ENCODE results near the gene BCORL1.
A peak's percentile ranks its signal among the peaks of the same experiment; 100 is the strongest.

Gene BCORL1

GRCh38 chrX:129983575-129984110 is 1.2 kb downstream of the BCORL1 start:
- no peaks in the 10 kb centered on the region for H3K79me2 ChIP-seq (ENCODE audit: low read length)
- H3K4me3 ChIP-seq (ENCODE audit: low read length) = no peak overlapping the region
- H3K4me1 ChIP-seq (ENCODE audit: low read length) = no peaks in the 10 kb centered on the region
- no peaks in the 10 kb centered on the region for H3K9me3 ChIP-seq (replicated peaks; ENCODE audit: insufficient read depth, low read length)
- H3K27me3 ChIP-seq (replicated peaks; ENCODE audit: insufficient read depth, low read length) = no peaks in the 10 kb centered on the region
- H3K36me3 ChIP-seq (replicated peaks; ENCODE audit: insufficient read depth, low read length) = no peaks in the 10 kb centered on the region
- H3K27ac ChIP-seq (ENCODE audit: low read length) = no peak overlapping the region
- H4K20me1 ChIP-seq (ENCODE audit: insufficient read depth, low read length) = no peaks in the 10 kb centered on the region
- no peak overlapping the region for H3K4me2 ChIP-seq (ENCODE audit: low read depth, low read length)
- TF ChIP-seq EZH2phosphoT487 (IDR thresholded peaks at IDR 0.05; ENCODE audit: low read length) = no peak
- TF ChIP-seq EZH2 (optimal IDR thresholded peaks at IDR 0.05; ENCODE audit: low read depth, low read length) = no peak
- TF ChIP-seq, protein P1, sequence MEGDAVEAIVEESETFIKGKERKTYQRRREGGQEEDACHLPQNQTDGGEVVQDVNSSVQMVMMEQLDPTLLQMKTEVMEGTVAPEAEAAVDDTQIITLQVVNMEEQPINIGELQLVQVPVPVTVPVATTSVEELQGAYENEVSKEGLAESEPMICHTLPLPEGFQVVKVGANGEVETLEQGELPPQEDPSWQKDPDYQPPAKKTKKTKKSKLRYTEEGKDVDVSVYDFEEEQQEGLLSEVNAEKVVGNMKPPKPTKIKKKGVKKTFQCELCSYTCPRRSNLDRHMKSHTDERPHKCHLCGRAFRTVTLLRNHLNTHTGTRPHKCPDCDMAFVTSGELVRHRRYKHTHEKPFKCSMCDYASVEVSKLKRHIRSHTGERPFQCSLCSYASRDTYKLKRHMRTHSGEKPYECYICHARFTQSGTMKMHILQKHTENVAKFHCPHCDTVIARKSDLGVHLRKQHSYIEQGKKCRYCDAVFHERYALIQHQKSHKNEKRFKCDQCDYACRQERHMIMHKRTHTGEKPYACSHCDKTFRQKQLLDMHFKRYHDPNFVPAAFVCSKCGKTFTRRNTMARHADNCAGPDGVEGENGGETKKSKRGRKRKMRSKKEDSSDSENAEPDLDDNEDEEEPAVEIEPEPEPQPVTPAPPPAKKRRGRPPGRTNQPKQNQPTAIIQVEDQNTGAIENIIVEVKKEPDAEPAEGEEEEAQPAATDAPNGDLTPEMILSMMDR (IDR thresholded peaks at IDR 0.05; ENCODE audit: low read length) = no peak
- H3K9me2 ChIP-seq (replicated peaks; ENCODE audit: insufficient read depth, low read length) = no peaks in the 10 kb centered on the region
- no peak for DNase-seq
- no peaks in the 10 kb centered on the region for H3F3A ChIP-seq (ENCODE audit: insufficient read depth, low read length)
- no peak overlapping the region for H3K9ac ChIP-seq (ENCODE audit: low read length)
- H2AFZ ChIP-seq (ENCODE audit: low read length) = 0 out of 2 replicates have a peak overlapping the region, but pooled peaks have one; percentile 38

DNA sequence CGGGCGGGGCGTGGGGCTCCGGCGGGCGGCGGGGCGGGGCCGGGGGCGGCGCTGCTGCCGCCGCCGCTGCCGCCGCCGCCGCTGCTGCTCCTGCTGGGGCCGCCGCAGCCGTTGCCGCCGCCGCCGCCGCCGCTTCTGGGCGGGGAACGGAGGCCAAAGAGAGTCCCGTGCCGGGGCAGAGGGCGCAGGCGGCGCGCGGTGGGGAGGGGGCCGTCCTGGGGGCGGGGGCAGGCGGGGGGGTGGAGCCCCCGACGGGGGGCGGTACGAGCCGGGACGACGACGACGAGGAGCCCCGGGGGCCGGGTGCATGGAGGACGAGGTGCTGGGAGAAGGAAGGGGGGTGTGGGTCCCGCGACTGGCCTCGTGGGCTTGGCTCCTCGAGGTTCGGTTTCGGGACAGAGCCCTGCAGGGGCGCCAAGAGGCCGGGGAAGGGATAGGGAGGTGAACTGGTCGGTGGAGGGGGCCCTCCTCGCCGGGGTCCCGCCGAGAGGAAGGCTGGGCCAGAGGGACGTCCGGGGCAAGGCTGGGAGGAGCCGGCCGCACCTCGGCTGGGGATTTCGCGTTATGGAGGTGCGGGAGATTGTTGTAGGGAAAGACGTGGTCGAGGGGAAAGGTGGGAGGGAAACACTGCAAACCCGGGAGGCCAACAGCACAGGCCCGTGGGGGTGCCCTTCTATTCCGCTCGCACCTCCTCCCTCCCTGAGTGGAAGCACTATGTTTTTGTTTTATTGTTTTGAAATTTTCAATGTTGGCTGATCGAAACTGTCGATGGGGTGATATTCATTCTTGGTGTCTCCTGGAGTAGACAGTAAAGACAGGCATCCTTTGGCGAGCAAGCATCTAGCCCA is 1.9 kb downstream of the BCORL1 start:
- no peak overlapping the region for H2AFZ ChIP-seq (ENCODE audit: low read length)
- no peaks in the 10 kb centered on the region for H3F3A ChIP-seq (ENCODE audit: insufficient read depth, low read length)
- no peak for DNase-seq
- no peak overlapping the region for H3K27ac ChIP-seq (ENCODE audit: low read length)
- H3K9me3 ChIP-seq (replicated peaks; ENCODE audit: insufficient read depth, low read length) = no peaks in the 10 kb centered on the region
- no peaks in the 10 kb centered on the region for H3K27me3 ChIP-seq (replicated peaks; ENCODE audit: insufficient read depth, low read length)
- H3K9me2 ChIP-seq (replicated peaks; ENCODE audit: insufficient read depth, low read length) = no peaks in the 10 kb centered on the region
- no peak overlapping the region; the same call in 1 of the 2 replicates for H3K4me3 ChIP-seq (ENCODE audit: low read length)
- TF ChIP-seq EZH2phosphoT487 (IDR thresholded peaks at IDR 0.05; ENCODE audit: low read length) (no peak), EZH2 (optimal IDR thresholded peaks at IDR 0.05; ENCODE audit: low read depth, low read length) (no peak)
- TF ChIP-seq, protein P1 (IDR thresholded peaks at IDR 0.05; ENCODE audit: low read length) = no peak
- H4K20me1 ChIP-seq (ENCODE audit: insufficient read depth, low read length) = no peaks in the 10 kb centered on the region
- peak overlapping the region; percentile 32; the same call in 1 of the 2 replicates for H3K4me2 ChIP-seq (ENCODE audit: low read depth, low read length)
- no peak overlapping the region for H3K9ac ChIP-seq (ENCODE audit: low read length)
- no peaks in the 10 kb centered on the region for H3K4me1 ChIP-seq (ENCODE audit: low read length)
- no peaks in the 10 kb centered on the region for H3K36me3 ChIP-seq (replicated peaks; ENCODE audit: insufficient read depth, low read length)
- no peaks in the 10 kb centered on the region for H3K79me2 ChIP-seq (ENCODE audit: low read length)

- Histone ChIP-seq H3K4me2 (ENCODE audit: low read depth, low read length) (no peak overlapping the region), H3K4me1 (ENCODE audit: low read length) (no peaks in the 10 kb centered on the region), H2AFZ (ENCODE audit: low read length) (no peak overlapping the region), H3K36me3 (replicated peaks; ENCODE audit: insufficient read depth, low read length) (no peaks in the 10 kb centered on the region), H4K20me1 (ENCODE audit: insufficient read depth, low read length) (no peaks in the 10 kb centered on the region), H3K27ac (ENCODE audit: low read length) (no peak overlapping the region), H3K79me2 (ENCODE audit: low read length) (no peaks in the 10 kb centered on the region), H3K4me3 (ENCODE audit: low read length) (no peak overlapping the region), H3K9me2 (replicated peaks; ENCODE audit: insufficient read depth, low read length) (no peaks in the 10 kb centered on the region), H3F3A (ENCODE audit: insufficient read depth, low read length) (no peaks in the 10 kb centered on the region), H3K27me3 (replicated peaks; ENCODE audit: insufficient read depth, low read length) (no peaks in the 10 kb centered on the region), H3K9ac (ENCODE audit: low read length) (no peak overlapping the region), H3K9me3 (replicated peaks; ENCODE audit: insufficient read depth, low read length) (no peaks in the 10 kb centered on the region)
- no peak for DNase-seq
- no peak for TF ChIP-seq EZH2 (optimal IDR thresholded peaks at IDR 0.05; ENCODE audit: low read depth, low read length)
- TF ChIP-seq, protein P1 (IDR thresholded peaks at IDR 0.05; ENCODE audit: low read length) = no peak
- no peak for TF ChIP-seq EZH2phosphoT487 (IDR thresholded peaks at IDR 0.05; ENCODE audit: low read length)
Measured at GRCh38 chrX:129987871-129988270, 5.4 kb downstream of the BCORL1 start.

Data from MM.1S (cell line).